Body of pancreas (tissue), 4 donors: Measurements from ENCODE around the gene RNF168.

Source experiments
- CTCF ChIP-seq, 7 experiments: fragments of 450-650 bp in 4 of 7; fragments of 200-600 bp in 3 of 7; sonication (generic) in 3 of 7; IDR thresholded peaks; one replicate each; pipeline ENCODE4 v1.5.1; 2016 to 2019; ENCODE audit warnings: antibody characterized with exemption in 7 of 7
- POLR2A ChIP-seq, 3 donors: fragments of 450-650 bp; IDR thresholded peaks; one replicate each; pipeline ENCODE4 v1.6.1; 2016; ENCODE audit warnings: antibody characterized with exemption in 3 of 3, mild to moderate bottlenecking in 2 of 3

GRCh38 chr3:196518966-196519717 lies 15.6 kb upstream of the RNF168 start:
- peak in 5 of 7 experiments; percentile 22 to 39 (median 33) for TF ChIP-seq CTCF (IDR thresholded peaks at IDR 0.05)
- TF ChIP-seq POLR2A (IDR thresholded peaks at IDR 0.05), result no peak
